HepG2 (cell line): Measurements from ENCODE around the gene LRRC25. TPM values are rescaled to one million over a fixed set of nuclear protein-coding genes. Genes with fewer than 3 reads are reported as not detected.

Experiments
- CCDC6 ChIP-seq: sonication (generic); formaldehyde crosslinking; IDR thresholded peaks from 2 replicates; pipeline ENCODE4 v1.8.1; 2022; ENCODE audit warnings: mild to moderate bottlenecking, missing genetic modification reagents, moderate library complexity
- ETV6 ChIP-seq: sonication (generic); formaldehyde crosslinking; conservative IDR thresholded peaks from 2 replicates; pipeline ENCODE4 v1.4.0; 2020; ENCODE audit warnings: missing genetic modification reagents
- KDM2A ChIP-seq: sonication (generic); formaldehyde crosslinking; IDR thresholded peaks from 2 replicates; pipeline ENCODE4 v1.4.0; 2020; ENCODE audit warnings: low read depth, missing genetic modification reagents, borderline replicate concordance
- KLF6 ChIP-seq: IDR thresholded peaks from 2 replicates; pipeline ENCODE4 v1.8.0; 2016; ENCODE audit warnings: missing biosample characterization, missing genetic modification reagents
- MAZ ChIP-seq, 2 experiments: sonication (generic) in 1 of 2; formaldehyde crosslinking in 1 of 2; IDR thresholded peaks; 2 replicates each; pipeline versions ENCODE4 v1.5.0 to v1.6.1; 2012 to 2020; ENCODE audit warnings: low read depth in 2 of 2, mild to moderate bottlenecking in 2 of 2, borderline replicate concordance in 1 of 2, improper control_type of control experiment in 1 of 2, low read length in 1 of 2, missing genetic modification reagents in 1 of 2, moderate library complexity in 1 of 2
- MED13 ChIP-seq: sonication (generic); formaldehyde crosslinking; IDR thresholded peaks from 2 replicates; pipeline ENCODE4 v1.5.0; 2020; ENCODE audit warnings: missing genetic modification reagents
- NRL ChIP-seq: sonication (generic); formaldehyde crosslinking; IDR thresholded peaks from 2 replicates; pipeline ENCODE4 v1.5.0; 2020; ENCODE audit warnings: missing genetic modification reagents, mild to moderate bottlenecking, moderate library complexity, borderline replicate concordance
- PRDM15 ChIP-seq: sonication (generic); formaldehyde crosslinking; IDR thresholded peaks from 2 replicates; pipeline ENCODE4 v1.4.0; 2020; ENCODE audit warnings: missing genetic modification reagents
- THRA ChIP-seq: sonication (generic); formaldehyde crosslinking; IDR thresholded peaks from 2 replicates; pipeline ENCODE4 v1.4.0; 2020; ENCODE audit warnings: missing genetic modification reagents, borderline replicate concordance
- TMF1 ChIP-seq: sonication (generic); formaldehyde crosslinking; IDR thresholded peaks from 2 replicates; pipeline ENCODE4 v1.8.1; 2022; ENCODE audit warnings: low read depth, missing genetic modification reagents
- ZNF10 ChIP-seq: sonication (generic); formaldehyde crosslinking; IDR thresholded peaks from 2 replicates; pipeline ENCODE4 v1.4.0; 2020; ENCODE audit warnings: mild to moderate bottlenecking, low read depth, missing genetic modification reagents, borderline replicate concordance
- ZNF235 ChIP-seq: sonication (generic); formaldehyde crosslinking; IDR thresholded peaks from 2 replicates; pipeline ENCODE4 v1.8.1; 2023; ENCODE audit warnings: mild to moderate bottlenecking, missing genetic modification reagents, borderline replicate concordance
- ZNF720 ChIP-seq: sonication (generic); formaldehyde crosslinking; IDR thresholded peaks from 2 replicates; pipeline ENCODE4 v1.4.0; 2020; ENCODE audit warnings: missing genetic modification reagents
- ZNF749 ChIP-seq: sonication (generic); formaldehyde crosslinking; IDR thresholded peaks from 2 replicates; pipeline ENCODE4 v1.8.0; 2022; ENCODE audit warnings: mild to moderate bottlenecking, missing genetic modification reagents, moderate library complexity, borderline replicate concordance
- ZSCAN29 ChIP-seq: sonication (generic); formaldehyde crosslinking; conservative IDR thresholded peaks from 2 replicates; pipeline ENCODE4 v1.4.0; 2020; ENCODE audit warnings: mild to moderate bottlenecking, missing genetic modification reagents
- polyA plus RNA-seq, 8 experiments: library from polyadenylated mRNA; depleted of rRNA in 3 of 8; stranded (reverse) in 7 of 8; unstranded in 1 of 8; fragments of >200 nt; fragmentation: Illumina TruSeq in 4 of 8; extraction: Trizol in 4 of 8; gene quantifications; 2 replicates each; pipeline versions ENCODE4 v1.2.1 to v1.2.3, GENCODE V29; 2011 to 2016; ENCODE audit warnings: low read depth in 4 of 8, missing spikeins in 1 of 8, mixed read lengths in 1 of 8; ENCODE audit not compliant: insufficient read depth in 1 of 8
- total RNA-seq, 5 experiments: library from RNA; depleted of rRNA; stranded (reverse); fragments of >200 nt; fragmentation: Illumina TruSeq; extraction: Trizol; gene quantifications; 2 replicates each; pipeline ENCODE4 v1.2.3, GENCODE V29; 2016; ENCODE audit warnings: low read depth in 1 of 5
- TF ChIP-seq, protein P1 (sequence below): sonication (generic); formaldehyde crosslinking; IDR thresholded peaks from 2 replicates; pipeline ENCODE4 v1.4.0; 2020; ENCODE audit warnings: missing genetic modification reagents, borderline replicate concordance

The LRRC25 gene
- total and polyA plus RNA-seq, 2 of the 13 experiments (the other 11 are each of a cell fraction or from before 2014, with no cell fraction given): 0.13 to 0.53 TPM

GRCh38 chr19:18437491-18438330 is 40.3 kb upstream of the LRRC25 start, which contains the start of gene ISYNA1 (continued):
- TF ChIP-seq PRDM15 (CRISPR knock-in tag) (no peak), ZNF10 (CRISPR knock-in tag) (no peak), MAZ (IDR thresholded peaks at IDR 0.05; ENCODE audit: borderline replicate concordance, low read depth, low read length) (0 out of 2 replicates have a peak, but pooled peaks have one; percentile 11), MAZ (CRISPR knock-in tag; IDR thresholded peaks at IDR 0.05; ENCODE audit: low read depth) (peak; percentile 52; the same call in 1 of the 2 replicates), CCDC6 (CRISPR knock-in tag) (0 out of 2 replicates have a peak, but pooled peaks have one; percentile 13), ZNF749 (CRISPR knock-in tag) (peak; percentile 65; the same call in 1 of the 2 replicates), NRL (CRISPR knock-in tag) (0 out of 2 replicates have a peak, but pooled peaks have one; percentile 3), ETV6 (0 out of 2 replicates have a peak, but pooled peaks have one; percentile 24), TMF1 (CRISPR knock-in tag) (0 out of 2 replicates have a peak, but pooled peaks have one; percentile 21), ZSCAN29 (no peak), KLF6 (CRISPR knock-in tag) (peak; percentile 52; the same call in 1 of the 2 replicates), MED13 (0 out of 2 replicates have a peak, but pooled peaks have one; percentile 31), THRA (peak; percentile 19), ZNF235 (CRISPR knock-in tag) (no peak), ZNF720 (no peak), KDM2A (CRISPR knock-in tag) (peak; percentile 30; the same call in 1 of the 2 replicates)
- TF ChIP-seq, protein P1, sequence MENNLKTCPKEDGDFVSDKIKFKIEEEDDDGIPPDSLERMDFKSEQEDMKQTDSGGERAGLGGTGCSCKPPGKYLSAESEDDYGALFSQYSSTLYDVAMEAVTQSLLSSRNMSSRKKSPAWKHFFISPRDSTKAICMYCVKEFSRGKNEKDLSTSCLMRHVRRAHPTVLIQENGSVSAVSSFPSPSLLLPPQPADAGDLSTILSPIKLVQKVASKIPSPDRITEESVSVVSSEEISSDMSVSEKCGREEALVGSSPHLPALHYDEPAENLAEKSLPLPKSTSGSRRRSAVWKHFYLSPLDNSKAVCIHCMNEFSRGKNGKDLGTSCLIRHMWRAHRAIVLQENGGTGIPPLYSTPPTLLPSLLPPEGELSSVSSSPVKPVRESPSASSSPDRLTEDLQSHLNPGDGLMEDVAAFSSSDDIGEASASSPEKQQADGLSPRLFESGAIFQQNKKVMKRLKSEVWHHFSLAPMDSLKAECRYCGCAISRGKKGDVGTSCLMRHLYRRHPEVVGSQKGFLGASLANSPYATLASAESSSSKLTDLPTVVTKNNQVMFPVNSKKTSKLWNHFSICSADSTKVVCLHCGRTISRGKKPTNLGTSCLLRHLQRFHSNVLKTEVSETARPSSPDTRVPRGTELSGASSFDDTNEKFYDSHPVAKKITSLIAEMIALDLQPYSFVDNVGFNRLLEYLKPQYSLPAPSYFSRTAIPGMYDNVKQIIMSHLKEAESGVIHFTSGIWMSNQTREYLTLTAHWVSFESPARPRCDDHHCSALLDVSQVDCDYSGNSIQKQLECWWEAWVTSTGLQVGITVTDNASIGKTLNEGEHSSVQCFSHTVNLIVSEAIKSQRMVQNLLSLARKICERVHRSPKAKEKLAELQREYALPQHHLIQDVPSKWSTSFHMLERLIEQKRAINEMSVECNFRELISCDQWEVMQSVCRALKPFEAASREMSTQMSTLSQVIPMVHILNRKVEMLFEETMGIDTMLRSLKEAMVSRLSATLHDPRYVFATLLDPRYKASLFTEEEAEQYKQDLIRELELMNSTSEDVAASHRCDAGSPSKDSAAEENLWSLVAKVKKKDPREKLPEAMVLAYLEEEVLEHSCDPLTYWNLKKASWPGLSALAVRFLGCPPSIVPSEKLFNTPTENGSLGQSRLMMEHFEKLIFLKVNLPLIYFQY (CRISPR knock-in tag): peak; percentile 39; the same call in 1 of the 2 replicates
